ENCODE data around the gene CYP2S1.

Gene CYP2S1

GRCh38 chr19:41226874-41227390, 33.9 kb downstream of the CYP2S1 start:
- no peak for DNase-seq

- DNase-seq = no peak
Observed at GRCh38 chr19:41228486-41228885, 35.5 kb downstream of the CYP2S1 start.

GRCh38 chr19:41229338-41229737, 36.3 kb downstream of the CYP2S1 start:
- peak; percentile 69 for DNase-seq

- no peak for DNase-seq
Observed at GRCh38 chr19:41230067-41230857, 37.2 kb downstream of the CYP2S1 start.

- no peak for DNase-seq
Observed at GRCh38 chr19:41232686-41233085, 39.7 kb downstream of the CYP2S1 start.

- DNase-seq = no peak
Observed at GRCh38 chr19:41233748-41234240, 40.8 kb downstream of the CYP2S1 start.

GRCh38 chr19:41234512-41235168, 41.6 kb downstream of the CYP2S1 start:
- DNase-seq = no peak

- no peak for DNase-seq
Observed at GRCh38 chr19:41235480-41235879, 42.5 kb downstream of the CYP2S1 start.

GRCh38 chr19:41238244-41238643, 45.2 kb downstream of the CYP2S1 start:
- DNase-seq = no peak

- DNase-seq = no peak
Observed at GRCh38 chr19:41239363-41239762, 46.3 kb downstream of the CYP2S1 start.

GRCh38 chr19:41239961-41240574, 47.0 kb downstream of the CYP2S1 start:
- DNase-seq = no peak

- no peak for DNase-seq
Observed at GRCh38 chr19:41241859-41242258, 48.8 kb downstream of the CYP2S1 start.

- no peak for DNase-seq
Observed at GRCh38 chr19:41244117-41244516, 51.1 kb downstream of the CYP2S1 start.

GRCh38 chr19:41245843-41246242, 52.8 kb downstream of the CYP2S1 start:
- no peak for DNase-seq

- no peak for DNase-seq
Observed at GRCh38 chr19:41248895-41249294, 55.9 kb downstream of the CYP2S1 start.

- no peak for DNase-seq
Observed at GRCh38 chr19:41249707-41250423, 56.8 kb downstream of the CYP2S1 start.

GRCh38 chr19:41253660-41254059, 60.6 kb downstream of the CYP2S1 start:
- no peak for DNase-seq

GRCh38 chr19:41255171-41255570, 62.2 kb downstream of the CYP2S1 start:
- DNase-seq = no peak
